Measurements from ENCODE around the gene NPHP4.

DNA sequence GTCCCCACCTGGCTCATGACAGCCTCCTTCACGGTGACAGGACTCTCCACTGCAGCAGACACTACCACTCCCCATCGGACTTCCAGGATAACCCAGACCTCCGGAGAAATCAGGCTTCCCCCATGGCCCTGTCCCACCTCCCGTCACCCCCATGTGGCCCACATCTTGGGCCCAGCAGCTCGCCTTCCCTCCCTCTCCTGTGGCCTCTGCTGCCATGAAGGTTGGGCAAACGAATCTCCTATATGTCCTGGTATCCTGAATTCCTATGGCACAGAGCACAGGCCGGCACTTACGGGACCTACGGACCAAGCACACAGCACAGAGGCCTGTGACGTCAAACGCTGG, 82.0 kb downstream of the NPHP4 start:
- TF ChIP-seq POLR2A (IDR thresholded peaks at IDR 0.05) = no peak
- TF ChIP-seq, protein P1, sequence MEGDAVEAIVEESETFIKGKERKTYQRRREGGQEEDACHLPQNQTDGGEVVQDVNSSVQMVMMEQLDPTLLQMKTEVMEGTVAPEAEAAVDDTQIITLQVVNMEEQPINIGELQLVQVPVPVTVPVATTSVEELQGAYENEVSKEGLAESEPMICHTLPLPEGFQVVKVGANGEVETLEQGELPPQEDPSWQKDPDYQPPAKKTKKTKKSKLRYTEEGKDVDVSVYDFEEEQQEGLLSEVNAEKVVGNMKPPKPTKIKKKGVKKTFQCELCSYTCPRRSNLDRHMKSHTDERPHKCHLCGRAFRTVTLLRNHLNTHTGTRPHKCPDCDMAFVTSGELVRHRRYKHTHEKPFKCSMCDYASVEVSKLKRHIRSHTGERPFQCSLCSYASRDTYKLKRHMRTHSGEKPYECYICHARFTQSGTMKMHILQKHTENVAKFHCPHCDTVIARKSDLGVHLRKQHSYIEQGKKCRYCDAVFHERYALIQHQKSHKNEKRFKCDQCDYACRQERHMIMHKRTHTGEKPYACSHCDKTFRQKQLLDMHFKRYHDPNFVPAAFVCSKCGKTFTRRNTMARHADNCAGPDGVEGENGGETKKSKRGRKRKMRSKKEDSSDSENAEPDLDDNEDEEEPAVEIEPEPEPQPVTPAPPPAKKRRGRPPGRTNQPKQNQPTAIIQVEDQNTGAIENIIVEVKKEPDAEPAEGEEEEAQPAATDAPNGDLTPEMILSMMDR (IDR thresholded peaks at IDR 0.05) = no peak
